Sigmoid colon (tissue), 7 donors: ENCODE measurements around the gene SLC51A. TPM values are rescaled to one million over a fixed set of nuclear protein-coding genes. Genes with fewer than 3 reads are reported as not detected.

Experiments
- DNase-seq: peaks from one replicate; pipeline ENCODE4 v3.0.0-alpha.2; 2019
- H3K27ac ChIP-seq, 4 donors: fragments of 200-600 bp; sonication (generic); one replicate each; pipeline ENCODE4 v1.5.1; 2016 to 2019; ENCODE audit warnings: mild to moderate bottlenecking in 1 of 4
- H3K27me3 ChIP-seq, 3 donors: fragments of 200-600 bp; sonication (generic); one replicate each; pipeline ENCODE4 v1.5.1; 2019; ENCODE audit warnings: mild to moderate bottlenecking in 1 of 3
- H3K36me3 ChIP-seq, 4 donors: fragments of 200-600 bp; sonication (generic); one replicate each; pipeline ENCODE4 v1.5.1; 2016 to 2019
- H3K4me1 ChIP-seq, 4 donors: fragments of 200-600 bp; sonication (generic); one replicate each; pipeline ENCODE4 v1.5.1; 2017 to 2019
- H3K4me3 ChIP-seq, 4 donors: fragments of 200-600 bp; sonication (generic); one replicate each; pipeline ENCODE4 v1.5.1; 2017 to 2019; ENCODE audit warnings: mild to moderate bottlenecking in 2 of 4, moderate library complexity in 1 of 4
- H3K9me3 ChIP-seq, 4 donors: fragments of 200-600 bp in 3 of 4; sonication (generic) in 3 of 4; one replicate each; pipeline versions ENCODE4 v1.5.1 to v1.6.1; 2013 to 2019
- CTCF ChIP-seq, 4 experiments: fragments of 450-650 bp in 3 of 4; fragments of 200-600 bp in 1 of 4; IDR thresholded peaks; one replicate each; pipeline ENCODE4 v1.5.1; 2016 to 2019; ENCODE audit warnings: antibody characterized with exemption in 4 of 4, mild to moderate bottlenecking in 3 of 4, moderate library complexity in 2 of 4
- EP300 ChIP-seq, 4 donors: sonication (generic); formaldehyde crosslinking; IDR thresholded peaks; one replicate each; pipeline ENCODE4 v1.6.1; 2017; ENCODE audit warnings: antibody characterized with exemption in 4 of 4
- POLR2A ChIP-seq, 2 donors: fragments of 450-650 bp; IDR thresholded peaks; one replicate each; pipeline ENCODE4 v1.6.1; 2016; ENCODE audit warnings: antibody characterized with exemption in 2 of 2, mild to moderate bottlenecking in 2 of 2, moderate library complexity in 2 of 2
- POLR2AphosphoS5 ChIP-seq, 4 donors: sonication (generic); formaldehyde crosslinking; IDR thresholded peaks; one replicate each; pipeline ENCODE4 v1.6.1; 2017; ENCODE audit warnings: antibody characterized with exemption in 4 of 4
- WGBS, 2 donors: extraction: QIAGEN DNeasy Blood & Tissue Kit; methylation state at CpG; one replicate each; pipeline ENCODE4 v1.1.7; 2013; 5-methylcytosine and 5-hydroxymethylcytosine counted together
- intact Hi-C: fragments of 100-400 bp; cut with DNase I; formaldehyde crosslinking; loops from one replicate; pipeline ENCODE4 v1.15.1; 2023
- polyA plus RNA-seq, 3 donors: library from polyadenylated mRNA; stranded (reverse); fragments of 200-250 nt; gene quantifications; one replicate each; pipeline ENCODE4 v1.2.3, GENCODE V29; 2013
- total RNA-seq, 4 donors: library from RNA; depleted of rRNA; stranded (reverse); fragments of >200 nt; gene quantifications; one replicate each; pipeline ENCODE4 v1.1.0, GENCODE V29; 2016
- donor health status: healthy with polysubstance abuse.
- donor health status: Bipolar disorder and iron deficiency.
- donor health status: healthy.

The SLC51A gene
- total and polyA plus RNA-seq, 7 donors: 7.8 to 22.7 (median 11.1) TPM; not detected in 4

GRCh38 chr3:196175116-196175625, 41.2 kb upstream of the SLC51A start:
- no peak for DNase-seq
- Histone ChIP-seq H3K4me3 (no peak overlapping the region), H3K27me3 (no peaks in the 10 kb centered on the region), H3K36me3 (no peaks in the 10 kb centered on the region), H3K4me1 (no peaks in the 10 kb centered on the region), H3K9me3 (no peaks in the 10 kb centered on the region), H3K27ac (no peak overlapping the region)
- intact Hi-C loops: no loop called here
- 92 to 94% methylated on average over 19 of the region's 19 CpGs for WGBS, 2 donors
- TF ChIP-seq POLR2A (IDR thresholded peaks at IDR 0.05): no peak
- TF ChIP-seq POLR2AphosphoS5 (IDR thresholded peaks at IDR 0.05): no peak
- no peak for TF ChIP-seq CTCF (IDR thresholded peaks at IDR 0.05)
- no peak for TF ChIP-seq EP300 (IDR thresholded peaks at IDR 0.05)

DNA sequence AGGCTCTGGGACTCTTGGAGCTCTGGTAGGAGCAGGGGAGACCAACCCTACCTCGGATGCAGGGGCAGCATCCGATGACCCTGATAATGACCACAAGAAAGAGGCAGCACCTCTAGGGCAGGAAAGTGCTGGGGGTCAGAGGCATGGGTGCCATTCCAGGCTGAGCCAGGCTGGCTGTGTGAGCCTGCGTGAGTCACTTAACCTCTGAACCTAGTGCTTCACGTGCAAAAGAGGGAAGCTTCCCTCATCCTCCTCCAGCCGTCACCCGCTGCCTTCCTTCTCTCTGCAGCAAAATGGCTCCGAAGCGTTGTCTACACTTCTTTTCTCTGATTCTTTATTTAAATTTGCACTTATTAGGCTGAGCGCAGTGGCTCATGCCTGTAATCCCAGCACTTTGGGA, 40.6 kb upstream of the SLC51A start:
- intact Hi-C loops: no loop called here
- no peak for TF ChIP-seq EP300 (IDR thresholded peaks at IDR 0.05)
- 88 to 92% methylated on average over 9 of the region's 9 CpGs for WGBS, 2 donors

DNA sequence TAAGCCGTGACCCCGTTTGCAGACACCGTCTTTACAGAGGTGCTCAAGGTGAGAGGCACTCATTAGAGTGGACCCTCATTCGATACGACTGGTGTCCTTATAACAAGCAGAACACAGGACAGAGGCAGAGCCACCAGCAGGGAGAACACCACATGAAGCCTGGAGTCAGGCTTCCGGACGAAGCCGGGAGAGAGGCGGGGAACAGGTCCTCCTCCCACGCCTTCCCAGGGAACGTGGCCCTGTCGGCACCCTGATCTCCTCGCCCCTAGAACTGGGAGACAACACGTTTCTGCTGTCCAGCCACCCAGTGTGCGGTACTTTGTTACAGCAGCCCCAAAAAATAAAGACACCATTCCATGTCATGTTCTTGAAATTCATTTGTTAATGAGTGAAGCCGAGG, 38.8 kb upstream of the SLC51A start:
- no peak for TF ChIP-seq POLR2A (IDR thresholded peaks at IDR 0.05)
- TF ChIP-seq CTCF (IDR thresholded peaks at IDR 0.05): no peak
- no peak for TF ChIP-seq EP300 (IDR thresholded peaks at IDR 0.05)
- TF ChIP-seq POLR2AphosphoS5 (IDR thresholded peaks at IDR 0.05): no peak
- no peaks in the 10 kb centered on the region for H3K9me3 ChIP-seq
- peak overlapping the region in 1 of 4 donors; percentile 19 for H3K27ac ChIP-seq
- H3K36me3 ChIP-seq: no peaks in the 10 kb centered on the region
- intact Hi-C loops: no loop called here
- no peak overlapping the region for H3K4me3 ChIP-seq
- WGBS, 2 donors: 20 to 72% methylated on average over 16 of the region's 16 CpGs
- no peaks in the 10 kb centered on the region for H3K4me1 ChIP-seq
- DNase-seq: no peak
- no peaks in the 10 kb centered on the region for H3K27me3 ChIP-seq

More for the DNA sequence above, 40.6 kb upstream of the SLC51A start:
- no peak for DNase-seq
- no peaks in the 10 kb centered on the region for H3K27me3 ChIP-seq
- H3K4me1 ChIP-seq: no peaks in the 10 kb centered on the region
- no peak overlapping the region for H3K27ac ChIP-seq
- no peak overlapping the region for H3K4me3 ChIP-seq
- H3K36me3 ChIP-seq: no peaks in the 10 kb centered on the region
- no peaks in the 10 kb centered on the region for H3K9me3 ChIP-seq

DNA sequence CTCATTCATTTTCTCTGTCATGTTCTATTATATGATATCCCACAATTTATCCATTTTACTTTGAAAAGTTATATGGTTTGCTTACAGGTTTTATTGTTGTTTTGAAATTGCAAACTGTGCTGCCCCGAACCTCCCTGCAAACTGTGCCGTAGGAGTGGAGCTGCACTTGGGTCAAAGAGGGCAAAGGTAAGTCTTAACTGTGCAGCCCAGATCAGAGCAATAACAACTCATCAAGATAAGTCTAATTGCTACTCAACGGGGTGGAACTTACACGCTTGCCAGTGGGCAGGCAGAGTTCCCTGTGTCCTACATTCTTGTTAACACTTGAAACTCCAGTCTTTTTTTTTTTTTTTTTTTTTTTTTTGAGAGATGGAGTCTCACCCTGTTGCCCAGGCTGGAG, 38.4 kb upstream of the SLC51A start:
- 14 to 52% methylated on average over 4 of the region's 4 CpGs for WGBS, 2 donors
- DNase-seq: no peak
- intact Hi-C loops: no loop called here

DNA sequence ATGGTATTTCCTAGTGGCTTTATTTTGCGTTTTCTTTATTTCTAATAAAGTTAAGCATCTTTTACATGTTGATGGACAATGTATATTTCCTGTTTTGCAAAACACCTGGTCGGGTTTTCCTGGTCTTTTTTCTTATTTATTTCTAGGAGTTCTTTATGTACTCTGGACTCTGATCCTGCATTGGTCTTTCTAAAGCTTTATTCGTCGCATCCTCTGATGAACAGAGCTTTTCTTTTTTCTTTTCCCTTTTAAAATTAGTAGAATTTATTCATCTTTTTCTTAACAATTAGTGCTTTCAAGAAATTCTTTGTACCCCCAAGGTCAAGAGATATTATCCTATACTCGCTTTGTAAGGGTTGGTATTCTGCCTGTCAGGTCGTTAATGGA, 37.3 kb upstream of the SLC51A start:
- 23 to 65% methylated on average over 6 of the region's 6 CpGs for WGBS, 2 donors
- H3K27ac ChIP-seq: no peak overlapping the region

More for the DNA sequence above, 38.4 kb upstream of the SLC51A start:
- Histone ChIP-seq H3K9me3 (no peaks in the 10 kb centered on the region), H3K36me3 (no peaks in the 10 kb centered on the region), H3K27ac (no peak overlapping the region), H3K4me1 (no peaks in the 10 kb centered on the region), H3K4me3 (no peak overlapping the region), H3K27me3 (no peaks in the 10 kb centered on the region)
- TF ChIP-seq POLR2AphosphoS5 (IDR thresholded peaks at IDR 0.05) (no peak), EP300 (IDR thresholded peaks at IDR 0.05) (no peak), POLR2A (IDR thresholded peaks at IDR 0.05) (no peak), CTCF (IDR thresholded peaks at IDR 0.05) (no peak)

More for the DNA sequence above, 37.3 kb upstream of the SLC51A start:
- H3K4me1 ChIP-seq: no peaks in the 10 kb centered on the region
- H3K36me3 ChIP-seq: no peaks in the 10 kb centered on the region
- H3K9me3 ChIP-seq: no peaks in the 10 kb centered on the region
- no peaks in the 10 kb centered on the region for H3K27me3 ChIP-seq
- no peak overlapping the region for H3K4me3 ChIP-seq
- TF ChIP-seq CTCF (IDR thresholded peaks at IDR 0.05) (no peak), EP300 (IDR thresholded peaks at IDR 0.05) (no peak), POLR2AphosphoS5 (IDR thresholded peaks at IDR 0.05) (no peak), POLR2A (IDR thresholded peaks at IDR 0.05) (no peak)
- intact Hi-C loops: no loop called here
- DNase-seq: no peak
